IMR-90 (cell line): ENCODE results near the gene KLC4.

Source experiments
- BHLHE40 ChIP-seq: fragments of 150-350 bp; IDR thresholded peaks from 2 replicates; pipeline ENCODE4 v1.6.1; 2016; ENCODE audit warnings: mild to moderate bottlenecking, low read depth, low read length
- CEBPB ChIP-seq: IDR thresholded peaks from 2 replicates; pipeline ENCODE4 v1.6.1; 2012; ENCODE audit warnings: low read depth, low read length, improper control_type of control experiment
- CHD1 ChIP-seq: IDR thresholded peaks from 2 replicates; pipeline ENCODE4 v1.6.1; 2012; ENCODE audit warnings: low read depth, low read length, improper control_type of control experiment
- CTCF ChIP-seq: conservative IDR thresholded peaks from 2 replicates; pipeline ENCODE4 v1.5.1; 2012; ENCODE audit warnings: mild to moderate bottlenecking, low read depth, low read length, improper control_type of control experiment
- FOS ChIP-seq: fragments of 150-350 bp; IDR thresholded peaks from 2 replicates; pipeline ENCODE4 v1.6.1; 2016; ENCODE audit warnings: low read depth, low read length
- MAFK ChIP-seq: IDR thresholded peaks from 2 replicates; pipeline ENCODE4 v1.6.1; 2012; ENCODE audit warnings: low read depth, low read length, improper control_type of control experiment
- MAZ ChIP-seq: IDR thresholded peaks from 2 replicates; pipeline ENCODE4 v1.6.1; 2012; ENCODE audit warnings: low read depth, mild to moderate bottlenecking, low read length, improper control_type of control experiment, moderate library complexity, borderline replicate concordance
- MXI1 ChIP-seq: IDR thresholded peaks from 2 replicates; pipeline ENCODE4 v1.6.1; 2012; ENCODE audit warnings: low read depth, mild to moderate bottlenecking, low read length, moderate library complexity, borderline replicate concordance
- POLR2A ChIP-seq: IDR thresholded peaks from 2 replicates; pipeline ENCODE4 v1.6.1; 2012; ENCODE audit warnings: mild to moderate bottlenecking, low read depth, low read length
- USF2 ChIP-seq: fragments of 150-350 bp; IDR thresholded peaks from 2 replicates; pipeline ENCODE4 v1.6.1; 2017; ENCODE audit warnings: mild to moderate bottlenecking, antibody characterized with exemption, low read length, low read depth

- no peak for TF ChIP-seq CTCF
- TF ChIP-seq CEBPB: no peak
- no peak for TF ChIP-seq POLR2A
- no peak for TF ChIP-seq BHLHE40
- no peak for TF ChIP-seq MXI1
- TF ChIP-seq CHD1: no peak
- no peak for TF ChIP-seq USF2
- no peak for TF ChIP-seq FOS
- no peak for TF ChIP-seq MAZ
- no peak for TF ChIP-seq MAFK
Observed at GRCh38 chr6:43082806-43083655, 23.6 kb downstream of the KLC4 start.
